ENCODE data around the gene SCN10A. TPM values are rescaled to one million over a fixed set of nuclear protein-coding genes. Genes with fewer than 3 reads are reported as not detected.

The SCN10A gene
- total and polyA plus RNA-seq, 9 of the 15 experiments (the other 6 are each of a cell fraction or from before 2014, with no cell fraction given), result not detected

- no peak for TF ChIP-seq CEBPZ (IDR thresholded peaks at IDR 0.05; ENCODE audit: borderline replicate concordance, low read depth, low read length)
- TF ChIP-seq POLR2AphosphoS2 (IDR thresholded peaks at IDR 0.05; ENCODE audit: low read length), result no peak
- no peak for TF ChIP-seq NRF1 (conservative IDR thresholded peaks at IDR 0.05 in 1 of 2, IDR thresholded peaks at IDR 0.05 in 1 of 2)
- TF ChIP-seq ZNF217 (CRISPR knock-in tag; IDR thresholded peaks at IDR 0.05), result no peak
- TF ChIP-seq RFX1 (IDR thresholded peaks at IDR 0.05), result no peak
- no peak for TF ChIP-seq JUN (IDR thresholded peaks at IDR 0.05; ENCODE audit: borderline replicate concordance, low read depth, low read length)
- TF ChIP-seq JUN (CRISPR knock-in tag; IDR thresholded peaks at IDR 0.05; ENCODE audit: borderline replicate concordance), result no peak
- no peak for TF ChIP-seq ZBTB26 (CRISPR knock-in tag; IDR thresholded peaks at IDR 0.05)
- TF ChIP-seq ZNF277 (CRISPR knock-in tag; IDR thresholded peaks at IDR 0.05; ENCODE audit: borderline replicate concordance), result no peak
- no peak for TF ChIP-seq MCM3 (IDR thresholded peaks at IDR 0.05)
- TF ChIP-seq C11orf30 (IDR thresholded peaks at IDR 0.05; ENCODE audit: low read depth), result no peak
- peak; percentile 63 for TF ChIP-seq CXXC5 (CRISPR knock-in tag; IDR thresholded peaks at IDR 0.05)
- no peak for TF ChIP-seq EHMT2 (IDR thresholded peaks at IDR 0.05)
- TF ChIP-seq RBM17 (IDR thresholded peaks at IDR 0.05; ENCODE audit: borderline replicate concordance, low read depth, low read length), result no peak
- TF ChIP-seq SLC30A9 (CRISPR knock-in tag; IDR thresholded peaks at IDR 0.05), result no peak
- no peak for TF ChIP-seq NFIX (CRISPR knock-in tag; IDR thresholded peaks at IDR 0.05; ENCODE audit: low read depth)
Observed at GRCh38 chr3:38649500-38650247, 166.3 kb downstream of the SCN10A start, which contains the start of gene SCN5A (continued).
